NCI-H1417 treated with DMSO at 0.1 percent for 48 hours (cell line): Measurements from ENCODE around the gene DPAGT1.
"Not testable (repeated sequence)": the region's sequence is repeated elsewhere in the genome, so short reads cannot be mapped to it uniquely, and the experiment has no call there.

Experiments
- DNase-seq: peaks from one replicate; lab custom pipeline; 2025; lab: John Stamatoyannopoulos, UW

Gene DPAGT1

DNA sequence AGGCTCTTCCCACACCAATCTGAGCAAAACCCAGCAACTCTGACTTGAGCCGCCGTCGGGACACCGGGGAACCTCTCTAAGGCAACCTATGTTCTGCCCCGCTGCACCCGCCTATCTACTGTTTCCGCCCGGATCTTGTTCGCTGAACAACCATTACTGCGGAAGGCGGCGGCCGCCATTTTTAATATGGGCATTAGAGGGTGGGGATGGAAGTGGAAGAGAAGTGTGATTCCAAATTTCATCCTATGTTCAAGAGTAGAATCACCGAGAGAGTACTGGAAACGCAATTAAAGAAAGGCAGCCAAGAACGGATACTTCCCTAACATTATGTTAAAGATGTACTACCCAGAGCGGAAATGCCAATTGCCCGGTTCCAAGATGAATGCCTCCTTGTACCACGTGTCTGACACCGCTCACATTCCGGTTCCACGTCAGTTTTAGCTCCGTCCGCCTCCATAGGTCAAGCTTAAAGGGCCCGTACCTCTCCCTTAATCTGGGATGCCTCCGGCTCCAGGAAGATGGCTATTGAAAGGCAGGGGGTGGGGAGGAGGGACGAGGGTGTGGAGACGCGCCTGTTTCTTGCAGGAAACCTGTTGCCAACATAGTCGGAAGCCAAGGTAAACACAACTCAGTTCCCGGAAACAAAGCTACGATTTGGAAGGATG lies at the start of gene DPAGT1:
Gene DPAGT1, minus strand, starts transcription at position 95 of the 665 bp plus-strand sequence. CDS start 198 bp downstream, outside the sequence.
- DNase-seq, result peak; percentile 84

DNA sequence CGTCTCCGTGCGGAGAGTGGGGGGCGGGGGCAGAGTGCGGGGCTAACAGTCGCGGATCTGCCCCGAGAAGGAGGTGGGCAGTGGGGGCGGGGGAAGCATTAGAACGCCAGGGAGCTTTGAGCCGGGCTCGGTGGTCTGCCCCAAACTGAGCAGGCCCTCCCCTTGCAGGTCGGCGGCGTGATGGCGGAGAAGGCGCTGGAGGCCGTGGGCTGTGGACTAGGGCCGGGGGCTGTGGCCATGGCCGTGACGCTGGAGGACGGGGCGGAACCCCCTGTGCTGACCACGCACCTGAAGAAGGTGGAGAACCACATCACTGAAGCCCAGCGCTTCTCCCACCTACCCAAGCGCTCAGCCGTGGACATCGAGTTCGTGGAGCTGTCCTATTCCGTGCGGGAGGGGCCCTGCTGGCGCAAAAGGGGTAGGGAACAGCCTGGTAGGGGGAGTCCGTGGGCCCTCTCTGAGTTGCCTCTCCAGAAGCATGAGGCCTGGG lies 48.2 kb upstream of the DPAGT1 start:
- no peak for DNase-seq

GRCh38 chr11:119149018-119149785 lies 47.5 kb upstream of the DPAGT1 start, which contains the start of gene ABCG4:
Gene ABCG4 (plus strand): TSS chr11:119149052. CDS start chr11:119149966, 914 bp downstream.
- DNase-seq, result no peak

DNA sequence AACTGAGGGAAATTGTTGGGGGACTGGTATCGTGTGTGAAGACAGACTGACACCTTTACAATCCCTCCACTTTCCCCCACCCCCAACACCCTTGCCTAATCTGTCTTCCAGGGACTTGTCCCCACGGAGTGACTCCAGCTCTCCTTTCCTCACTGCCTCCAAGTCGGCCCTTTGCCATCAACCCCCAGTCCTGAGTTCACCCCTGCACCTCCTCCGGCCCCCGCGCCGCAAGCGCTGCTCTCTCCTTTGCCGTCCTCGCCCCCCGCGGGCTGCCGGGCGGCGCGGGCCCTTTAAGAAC lies 47.0 kb upstream of the DPAGT1 start:
- DNase-seq, result no peak

GRCh38 chr11:119147604-119148333 lies 46.1 kb upstream of the DPAGT1 start:
- no peak for DNase-seq

DNA sequence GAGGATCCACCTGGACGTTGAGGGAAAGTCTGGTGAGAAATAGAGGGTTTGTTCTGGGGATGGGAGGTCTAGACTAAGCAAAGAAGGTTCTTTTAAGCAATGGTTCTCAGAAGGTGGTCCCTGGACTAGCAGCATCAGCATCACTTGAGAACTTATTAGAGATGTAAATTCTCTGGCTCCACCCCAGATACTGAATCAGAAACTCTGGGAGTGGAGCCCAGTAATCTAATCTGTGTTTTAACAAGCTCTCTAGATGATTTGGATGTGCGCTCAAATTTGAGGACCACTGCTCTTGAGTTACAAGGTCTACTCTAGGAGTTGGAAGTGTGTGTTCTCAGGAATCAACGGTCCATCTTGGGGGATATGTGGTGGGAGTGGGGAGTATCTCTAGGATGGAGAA lies 43.9 kb upstream of the DPAGT1 start:
- no peak for DNase-seq

- peak; percentile 11 for DNase-seq
These were observed 43.3 kb upstream of the DPAGT1 start for GRCh38 chr11:119144825-119145486.

- not testable (repeated sequence) for DNase-seq
These were observed 37.6 kb upstream of the DPAGT1 start for GRCh38 chr11:119139276-119139675.

DNA sequence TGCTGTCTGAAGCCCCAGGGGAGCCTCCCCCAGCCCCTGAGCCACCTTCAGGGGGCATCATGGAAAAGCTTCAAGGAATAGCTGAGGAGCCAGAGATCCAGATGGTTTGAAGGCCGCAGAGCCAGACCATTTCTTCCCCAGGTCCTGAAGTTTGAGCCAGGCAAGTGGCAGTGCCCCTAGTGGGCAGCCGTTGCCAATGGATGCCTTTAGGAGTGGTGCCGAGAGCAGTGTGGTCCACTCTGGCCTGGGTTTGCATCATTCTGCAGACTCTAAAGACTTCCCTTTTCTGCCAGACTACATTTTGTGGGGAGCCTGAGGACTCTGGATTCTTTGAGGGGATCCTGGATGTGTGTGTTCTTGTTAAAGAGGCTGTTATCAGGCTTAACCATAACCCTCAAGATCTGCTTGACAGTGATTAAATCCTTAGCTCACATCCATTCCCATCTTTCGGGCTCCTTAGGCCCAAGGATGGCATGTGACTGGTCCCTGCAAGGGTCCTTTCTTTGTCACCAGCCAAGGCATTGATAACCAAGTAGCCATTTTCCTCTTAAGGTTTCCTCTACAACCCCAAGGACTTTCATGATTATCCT lies 32.8 kb upstream of the DPAGT1 start:
- DNase-seq, result no peak

- DNase-seq, result no peak
These were observed 29.0 kb upstream of the DPAGT1 start for GRCh38 chr11:119130662-119131061.

DNA sequence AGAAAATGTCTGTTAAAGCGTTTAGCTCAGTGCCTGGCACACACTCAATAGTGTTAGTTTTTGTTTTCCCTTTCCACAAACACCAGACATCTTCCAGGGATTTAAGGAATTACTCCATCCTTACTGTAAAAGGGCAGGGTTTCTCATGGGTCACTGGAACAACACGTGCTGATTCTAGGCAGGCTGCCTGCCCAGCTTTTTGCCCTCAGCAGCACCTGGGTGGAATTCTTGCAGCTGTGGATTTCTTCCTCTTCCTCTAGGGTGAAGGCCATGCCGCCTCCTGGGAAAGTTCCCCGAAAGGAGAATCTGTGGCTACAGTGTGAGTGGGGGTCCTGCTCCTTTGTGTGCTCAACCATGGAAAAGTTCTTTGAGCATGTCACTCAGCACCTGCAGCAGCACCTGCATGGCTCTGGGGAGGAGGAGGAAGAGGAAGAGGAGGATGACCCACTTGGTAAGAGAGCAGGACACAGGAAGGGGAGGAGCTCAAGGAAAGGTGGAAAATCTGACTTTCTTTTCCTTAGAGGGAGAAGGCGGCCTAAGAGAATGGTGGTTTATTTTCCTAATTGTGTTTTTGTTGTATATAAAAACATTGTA lies 25.1 kb upstream of the DPAGT1 start:
- DNase-seq, result no peak

GRCh38 chr11:119125821-119126220 lies 24.2 kb upstream of the DPAGT1 start:
- DNase-seq, result no peak

- DNase-seq, result no peak
These were observed 20.1 kb upstream of the DPAGT1 start for GRCh38 chr11:119121811-119122124.

- peak; percentile 94 for DNase-seq
These were observed 19.6 kb upstream of the DPAGT1 start, which contains the start of gene HINFP for GRCh38 chr11:119121008-119121810. Gene HINFP (plus strand): TSS chr11:119121580. CDS start chr11:119126945, 5,365 bp downstream.

DNA sequence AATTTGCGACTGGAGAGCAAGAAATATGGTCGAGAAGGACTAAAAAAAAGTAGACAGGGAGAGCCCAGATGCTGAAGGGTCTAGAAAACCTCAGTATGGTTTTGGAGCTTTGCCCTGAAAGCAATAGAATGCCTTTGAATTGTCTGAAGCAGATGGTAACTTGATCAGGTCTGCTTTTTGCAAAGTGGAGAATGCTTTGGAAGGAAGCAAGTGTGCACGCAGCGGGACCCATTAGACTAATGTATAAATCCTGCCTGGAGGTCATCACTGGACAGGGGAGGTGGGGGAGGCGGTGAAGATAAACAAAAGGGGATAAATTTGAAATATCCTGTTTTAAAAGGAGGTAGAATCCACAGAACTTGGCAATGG lies 19.0 kb upstream of the DPAGT1 start:
- DNase-seq, result no peak

GRCh38 chr11:119118946-119119345 lies 17.3 kb upstream of the DPAGT1 start:
- no peak for DNase-seq

- no peak for DNase-seq
These were observed 16.6 kb upstream of the DPAGT1 start for GRCh38 chr11:119118227-119118626.

DNA sequence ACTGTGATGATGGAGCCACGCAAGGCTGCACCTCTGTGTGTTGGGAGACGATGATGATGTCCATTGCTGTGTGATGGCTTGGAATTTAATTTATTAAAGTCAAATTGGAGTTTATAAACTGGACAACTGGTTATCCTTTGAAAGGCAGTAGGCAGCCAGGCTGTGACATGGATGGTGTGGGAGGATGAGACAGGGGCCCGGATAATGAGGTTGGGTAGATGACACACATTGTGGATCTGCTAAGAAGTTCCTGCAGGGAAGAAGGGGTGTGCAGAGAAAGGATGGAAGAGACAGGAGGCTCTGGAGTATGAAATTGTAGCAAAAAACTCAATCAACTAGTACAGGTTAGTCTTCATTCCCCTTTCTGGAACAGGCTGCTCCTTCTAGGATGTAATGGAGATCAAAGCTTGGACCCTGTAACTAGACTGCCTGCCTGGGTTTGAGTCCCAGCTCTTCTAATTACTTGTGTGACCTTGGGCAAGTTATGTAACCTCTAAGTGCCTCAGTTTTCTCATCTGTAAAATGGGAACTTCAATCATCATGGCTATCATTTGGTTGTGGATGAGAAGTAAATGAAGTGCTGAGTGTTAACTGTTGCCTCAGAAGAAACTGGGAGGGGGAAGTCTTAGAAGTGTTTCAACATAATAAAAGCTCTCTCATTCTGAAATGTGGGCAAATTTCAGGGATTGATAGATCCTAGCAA lies 15.5 kb upstream of the DPAGT1 start:
- DNase-seq, result no peak

- DNase-seq, result no peak
These were observed 14.9 kb upstream of the DPAGT1 start for GRCh38 chr11:119116601-119117000.

- DNase-seq, result no peak
These were observed 14.6 kb upstream of the DPAGT1 start for GRCh38 chr11:119116235-119116594.
